ENCODE results near the gene TSPAN31.
A peak's percentile ranks its signal among the peaks of the same experiment; 100 is the strongest.
"Not testable (repeated sequence)": the region's sequence is repeated elsewhere in the genome, so short reads cannot be mapped to it uniquely, and the experiment has no call there.

The TSPAN31 gene, protein sequence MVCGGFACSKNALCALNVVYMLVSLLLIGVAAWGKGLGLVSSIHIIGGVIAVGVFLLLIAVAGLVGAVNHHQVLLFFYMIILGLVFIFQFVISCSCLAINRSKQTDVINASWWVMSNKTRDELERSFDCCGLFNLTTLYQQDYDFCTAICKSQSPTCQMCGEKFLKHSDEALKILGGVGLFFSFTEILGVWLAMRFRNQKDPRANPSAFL

DNA sequence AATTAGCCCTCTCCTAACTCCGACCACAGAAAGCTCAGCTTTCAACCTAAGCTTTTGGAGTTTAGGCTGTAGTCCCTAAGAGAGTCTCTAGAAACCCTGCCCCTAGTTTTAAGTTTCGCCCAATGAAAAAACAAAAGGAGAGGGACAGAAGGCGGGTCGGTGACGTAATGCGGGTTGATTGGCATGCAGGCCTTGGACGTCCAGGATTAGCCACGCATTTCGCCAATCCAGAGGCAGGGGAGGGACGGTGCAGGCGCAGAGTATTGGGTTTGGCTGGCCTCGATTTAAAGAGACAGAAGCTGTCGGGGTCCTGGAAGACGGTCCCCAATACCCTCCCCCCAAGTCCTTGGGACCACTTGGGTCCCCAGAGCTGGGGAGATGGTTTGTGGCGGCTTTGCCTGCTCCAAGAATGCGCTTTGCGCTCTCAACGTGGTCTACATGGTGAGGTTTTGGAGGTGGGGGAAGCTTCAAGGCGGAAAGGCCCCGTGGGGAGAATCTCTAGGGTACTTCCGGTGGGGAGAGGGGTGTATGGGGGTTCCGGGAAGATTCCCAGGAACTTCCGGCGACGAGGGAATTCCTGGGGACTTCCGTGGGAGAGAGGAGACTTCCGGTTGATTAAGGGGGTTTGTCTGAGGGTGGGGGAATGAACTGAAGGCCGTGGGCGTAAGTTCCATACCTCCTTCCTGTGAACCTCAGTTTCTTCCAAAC lies at the start of gene TSPAN31:
TSPAN31 (plus strand) TSS at position 263 of the 708 bp plus-strand sequence; CDS start at position 379, 116 bp downstream.
- peak; percentile 95 for DNase-seq

DNA sequence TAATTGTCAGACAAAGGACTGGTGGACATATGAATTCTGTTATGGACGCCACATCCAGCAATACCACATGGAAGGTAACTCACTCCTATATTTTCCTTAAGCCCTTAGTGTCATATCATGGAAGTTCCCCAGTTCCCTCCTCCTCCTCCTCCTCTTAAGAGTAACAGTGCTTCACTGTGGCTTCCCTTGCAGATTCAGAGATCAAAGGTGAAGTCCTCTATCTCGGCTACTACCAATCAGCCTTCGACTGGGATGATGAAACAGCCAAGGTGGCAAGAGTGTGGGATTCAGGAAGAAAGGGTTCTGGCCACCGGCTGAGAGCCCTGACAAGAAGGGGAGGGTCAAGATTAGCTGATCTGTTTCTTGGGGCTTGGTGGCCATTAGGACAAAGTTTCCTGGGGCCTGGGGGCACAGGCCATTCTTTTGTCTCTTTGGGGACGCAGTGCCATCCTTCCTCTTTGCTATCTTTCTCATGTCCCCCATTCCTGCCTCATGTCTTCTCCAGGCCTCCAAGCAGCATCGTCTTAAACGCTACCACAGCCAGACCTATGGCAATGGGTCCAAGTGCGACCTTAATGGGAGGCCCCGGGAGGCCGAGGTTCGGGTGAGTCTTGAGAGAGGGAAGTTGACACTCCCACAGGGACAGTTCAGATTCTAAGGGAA lies 48.9 kb upstream of the TSPAN31 start:
- no peak for DNase-seq

DNA sequence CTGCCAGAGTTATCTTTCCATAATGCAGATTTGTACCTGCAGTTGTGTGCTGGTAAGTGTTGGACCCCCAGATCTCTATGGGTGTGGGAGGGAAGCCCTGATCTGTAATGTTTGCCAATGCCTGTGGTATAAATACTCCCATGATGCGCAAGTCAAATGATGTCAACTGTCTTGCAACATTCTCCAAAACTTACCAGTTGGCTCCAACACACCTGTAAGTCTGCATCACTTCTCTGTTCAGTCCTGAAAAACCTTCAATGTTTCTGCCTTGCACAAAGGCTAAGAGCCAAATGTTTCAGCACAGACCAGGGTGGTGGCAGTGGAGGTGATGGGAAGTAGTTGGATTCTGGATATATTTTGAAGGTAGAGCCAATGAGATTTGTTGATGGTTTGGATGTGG lies 47.8 kb upstream of the TSPAN31 start:
- DNase-seq = no peak

DNA sequence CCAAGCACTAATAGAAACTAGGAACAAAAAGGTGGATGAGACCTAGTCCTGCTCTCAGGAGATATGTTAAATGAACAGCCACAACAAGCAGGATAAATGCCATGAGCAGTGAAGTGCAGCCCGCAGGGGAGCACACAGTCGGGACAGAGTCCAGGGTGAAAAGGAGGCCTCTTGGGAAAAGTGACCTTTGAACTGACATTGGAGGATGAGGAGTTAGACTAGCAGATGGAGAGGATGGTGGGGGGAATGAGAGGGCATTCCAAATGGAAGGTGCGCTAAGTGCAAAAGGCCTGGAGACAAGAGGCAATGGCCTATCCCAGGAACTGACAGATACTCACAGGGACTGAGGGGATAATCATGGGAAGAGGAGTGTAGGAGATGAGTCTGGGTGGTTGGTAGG lies 46.4 kb upstream of the TSPAN31 start:
- no peak for DNase-seq

DNA sequence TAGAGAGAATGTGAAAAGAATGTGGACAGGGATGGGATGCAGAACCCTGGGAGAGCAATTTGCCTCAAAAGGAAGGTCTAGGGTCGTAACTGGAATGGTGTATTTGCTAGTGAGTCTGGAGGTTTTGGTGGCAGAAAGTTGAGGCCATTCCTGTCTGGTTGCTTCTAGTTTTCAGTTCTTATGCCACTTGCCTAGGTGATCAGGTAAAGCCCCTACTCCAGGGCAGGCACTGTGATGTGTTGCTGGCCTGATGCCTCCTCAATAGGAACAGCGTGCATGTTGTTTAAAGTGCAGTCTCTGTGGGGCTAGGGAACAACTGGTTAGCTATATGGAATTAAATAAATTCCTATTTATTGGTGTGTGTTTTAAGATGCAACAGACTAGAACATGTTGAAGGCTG lies 44.5 kb upstream of the TSPAN31 start:
- no peak for DNase-seq

DNA sequence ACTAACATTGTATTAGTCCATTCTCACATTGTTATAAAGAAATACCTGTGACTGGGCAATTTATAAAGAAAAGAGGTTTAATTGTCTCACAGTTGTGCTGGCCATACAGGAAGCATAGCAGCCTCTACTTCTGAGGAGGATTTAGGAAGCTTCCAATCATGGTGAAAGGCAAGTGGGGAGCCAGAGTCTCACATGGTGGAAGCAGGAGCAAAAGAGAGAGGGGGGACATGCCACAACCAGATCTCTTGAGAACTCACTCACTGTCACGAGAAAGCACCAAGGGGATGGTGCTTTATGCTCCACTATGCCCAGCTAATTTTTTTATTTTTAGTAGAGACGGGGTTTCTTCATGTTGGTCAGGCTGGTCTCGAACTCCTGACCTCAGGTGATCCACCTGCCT lies 37.6 kb upstream of the TSPAN31 start:
- no peak for DNase-seq

DNA sequence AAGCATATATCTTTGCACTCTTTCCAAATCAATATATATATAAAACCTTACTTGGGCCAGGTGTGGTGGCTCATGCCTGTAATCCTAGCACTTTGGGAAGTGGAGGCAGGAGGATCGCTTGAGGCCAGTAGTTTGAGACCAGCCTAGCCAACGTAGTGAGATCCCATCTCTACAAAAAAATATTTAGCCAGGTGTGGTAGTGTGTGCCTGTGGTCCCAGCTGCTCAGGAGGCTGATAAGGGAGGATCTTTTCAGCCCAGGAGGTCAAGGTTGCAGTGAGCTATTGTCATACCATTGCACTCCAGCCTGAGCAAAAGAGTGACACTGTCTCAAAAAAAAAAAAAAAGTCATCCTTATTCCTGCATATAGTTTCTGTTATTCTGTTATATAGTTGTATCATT lies 36.5 kb upstream of the TSPAN31 start:
- no peak for DNase-seq

DNA sequence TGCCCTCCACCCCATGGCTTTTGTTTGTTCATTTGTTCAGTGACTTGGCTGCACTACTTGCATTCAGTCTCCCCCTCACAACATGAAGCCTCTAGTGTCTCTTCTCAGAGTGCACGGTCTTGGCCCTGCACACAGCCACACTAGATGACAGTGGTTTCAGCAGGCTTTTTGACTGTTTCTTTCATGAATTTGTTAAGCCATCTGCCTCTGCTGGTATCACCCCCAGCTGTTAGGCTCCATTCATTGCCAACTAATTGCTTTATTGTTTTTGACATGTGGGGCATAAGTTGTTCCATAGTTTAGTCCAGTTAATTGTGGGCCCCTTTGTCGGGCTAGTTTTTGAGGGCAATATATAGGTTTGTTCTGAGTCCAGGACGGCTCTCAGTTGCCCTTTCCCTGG lies 32.1 kb upstream of the TSPAN31 start:
- no peak for DNase-seq

DNA sequence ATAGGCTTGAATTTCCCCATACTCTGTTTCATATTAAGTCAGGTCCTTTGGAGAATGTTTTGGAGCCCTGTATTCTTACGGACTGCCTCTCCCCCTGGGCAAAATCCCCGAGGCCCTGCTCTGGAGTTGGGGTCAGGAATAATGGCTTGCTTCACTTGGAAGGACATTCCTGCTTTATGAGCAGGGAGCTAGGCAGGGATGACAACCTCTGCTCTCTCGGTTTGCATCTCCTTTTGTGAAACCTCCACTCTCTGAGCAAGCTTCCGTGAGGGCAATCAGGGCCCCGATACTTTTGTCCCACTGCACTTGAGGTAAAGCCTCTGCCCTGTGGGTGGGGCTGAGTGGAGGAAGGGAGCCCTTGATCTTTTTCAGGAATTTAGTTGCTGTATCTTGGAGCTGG lies 31.6 kb upstream of the TSPAN31 start:
- no peak for DNase-seq

DNA sequence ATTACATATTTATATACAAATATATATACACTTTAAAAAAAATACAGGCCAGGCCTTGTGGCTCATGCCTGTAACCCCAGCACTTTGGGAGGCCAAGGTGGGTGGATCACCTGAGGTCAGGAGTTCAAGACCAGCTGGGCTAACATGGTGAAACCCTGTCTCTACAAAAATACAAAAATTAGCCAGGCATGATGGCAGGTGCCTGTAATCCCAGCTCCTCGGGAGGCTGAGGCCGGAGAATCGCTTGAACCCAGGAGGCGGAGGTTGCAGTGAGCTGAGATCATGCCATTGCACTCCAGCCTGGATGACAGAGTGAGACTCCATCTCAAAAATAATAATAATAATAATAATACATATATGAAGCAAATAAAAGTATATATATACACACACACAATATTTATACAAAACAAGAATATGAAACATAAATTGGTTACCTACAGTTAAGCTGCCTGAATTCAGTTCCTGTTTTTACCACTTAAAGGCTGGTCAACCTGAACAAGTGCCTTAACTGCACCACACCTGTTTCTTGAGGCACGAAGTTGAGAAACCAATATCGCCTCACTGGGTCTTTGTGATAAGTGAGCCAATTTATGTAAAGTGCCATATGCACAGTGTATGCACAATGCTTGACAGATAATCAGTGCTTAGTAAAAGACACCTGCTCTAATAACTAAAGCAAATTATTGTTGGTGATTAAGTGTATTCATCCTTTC lies 29.6 kb upstream of the TSPAN31 start:
- DNase-seq = not testable (repeated sequence)

DNA sequence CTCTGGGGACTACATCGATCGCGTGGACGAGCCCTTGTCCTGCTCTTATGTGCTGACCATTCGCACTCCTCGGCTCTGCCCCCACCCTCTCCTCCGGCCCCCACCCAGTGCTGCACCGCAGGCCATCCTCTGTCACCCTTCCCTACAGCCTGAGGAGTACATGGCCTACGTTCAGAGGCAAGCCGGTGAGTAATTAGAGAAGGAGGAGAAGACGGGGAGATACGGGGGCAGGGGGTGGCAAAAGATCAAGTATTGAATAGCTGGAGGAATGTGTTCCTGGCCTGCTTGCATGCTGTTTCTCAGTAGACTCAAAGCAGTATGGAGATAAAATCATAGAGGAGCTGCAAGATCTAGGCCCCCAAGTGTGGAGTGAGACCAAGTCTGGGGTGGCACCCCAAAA lies 29.1 kb upstream of the TSPAN31 start:
- no peak for DNase-seq

DNA sequence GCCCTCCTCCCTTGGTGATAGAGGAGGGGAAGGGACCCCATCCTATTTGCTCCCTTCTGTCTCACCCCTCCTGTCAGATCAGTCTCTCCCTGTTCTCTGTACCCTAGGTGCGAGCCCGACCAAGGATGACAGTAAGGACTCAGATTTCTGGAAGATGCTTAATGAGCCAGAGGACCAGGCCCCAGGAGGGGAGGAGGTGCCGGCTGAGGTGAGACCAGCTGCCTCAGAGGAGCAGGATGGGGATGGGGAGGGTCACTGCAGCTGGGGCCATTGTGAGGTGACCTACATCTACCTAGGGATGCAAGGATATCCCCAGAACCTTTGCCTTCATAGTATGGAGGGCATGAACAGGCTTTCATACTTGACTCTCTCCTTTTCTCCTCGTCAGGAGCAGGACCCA lies 28.5 kb upstream of the TSPAN31 start:
- DNase-seq = no peak

DNA sequence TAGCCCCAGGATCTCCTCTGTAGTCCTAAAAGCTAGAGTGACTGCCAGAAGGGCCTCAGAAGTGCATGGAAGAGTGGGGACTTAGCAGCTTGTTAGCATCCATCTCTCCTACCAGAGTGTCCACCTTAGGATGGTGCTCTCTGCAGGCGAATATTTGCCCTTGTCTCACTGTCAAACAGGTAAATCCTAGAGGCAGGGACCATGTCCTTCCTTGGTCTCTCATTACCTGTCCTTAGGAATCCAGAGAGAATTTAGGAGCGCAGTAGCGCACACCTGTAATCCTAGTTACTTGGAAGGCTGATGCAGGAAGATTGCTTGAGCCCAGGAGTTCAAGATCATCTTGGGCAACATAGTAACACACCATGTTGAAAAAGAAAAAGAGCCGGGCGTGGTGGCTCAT lies 27.7 kb upstream of the TSPAN31 start:
- DNase-seq = no peak

DNA sequence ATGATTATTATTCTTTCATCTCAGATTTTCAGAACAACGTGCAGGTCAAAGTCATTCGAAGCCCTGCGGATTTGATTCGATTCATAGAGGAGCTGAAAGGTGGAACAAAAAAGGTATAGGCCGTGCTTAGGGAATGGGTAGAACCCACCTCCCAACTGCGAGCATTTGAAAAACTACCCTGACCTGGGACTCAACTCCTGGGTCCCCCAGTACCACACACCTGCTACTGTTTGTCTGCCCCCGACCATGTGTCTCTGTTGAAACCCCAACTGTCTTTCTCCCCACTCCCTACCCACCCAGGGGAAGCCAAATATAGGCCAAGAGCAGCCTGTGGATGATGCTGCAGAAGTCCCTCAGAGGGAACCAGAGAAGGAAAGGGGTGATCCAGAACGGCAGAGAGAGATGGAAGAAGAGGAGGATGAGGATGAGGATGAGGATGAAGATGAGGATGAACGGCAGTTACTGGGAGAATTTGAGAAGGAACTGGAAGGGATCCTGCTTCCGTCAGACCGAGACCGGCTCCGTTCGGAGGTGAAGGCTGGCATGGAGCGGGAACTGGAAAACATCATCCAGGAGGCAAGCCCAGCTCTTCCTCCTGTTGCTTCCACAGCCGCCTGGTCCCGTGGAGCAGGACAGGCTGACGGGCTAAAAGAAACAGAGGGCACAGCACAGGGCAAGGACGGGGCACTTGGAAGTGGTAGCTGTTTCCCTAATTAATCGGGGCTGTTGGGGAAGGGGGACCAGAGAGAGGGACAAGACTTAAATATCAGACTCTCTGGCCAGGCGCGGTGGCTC lies 26.8 kb upstream of the TSPAN31 start:
- DNase-seq = no peak

DNA sequence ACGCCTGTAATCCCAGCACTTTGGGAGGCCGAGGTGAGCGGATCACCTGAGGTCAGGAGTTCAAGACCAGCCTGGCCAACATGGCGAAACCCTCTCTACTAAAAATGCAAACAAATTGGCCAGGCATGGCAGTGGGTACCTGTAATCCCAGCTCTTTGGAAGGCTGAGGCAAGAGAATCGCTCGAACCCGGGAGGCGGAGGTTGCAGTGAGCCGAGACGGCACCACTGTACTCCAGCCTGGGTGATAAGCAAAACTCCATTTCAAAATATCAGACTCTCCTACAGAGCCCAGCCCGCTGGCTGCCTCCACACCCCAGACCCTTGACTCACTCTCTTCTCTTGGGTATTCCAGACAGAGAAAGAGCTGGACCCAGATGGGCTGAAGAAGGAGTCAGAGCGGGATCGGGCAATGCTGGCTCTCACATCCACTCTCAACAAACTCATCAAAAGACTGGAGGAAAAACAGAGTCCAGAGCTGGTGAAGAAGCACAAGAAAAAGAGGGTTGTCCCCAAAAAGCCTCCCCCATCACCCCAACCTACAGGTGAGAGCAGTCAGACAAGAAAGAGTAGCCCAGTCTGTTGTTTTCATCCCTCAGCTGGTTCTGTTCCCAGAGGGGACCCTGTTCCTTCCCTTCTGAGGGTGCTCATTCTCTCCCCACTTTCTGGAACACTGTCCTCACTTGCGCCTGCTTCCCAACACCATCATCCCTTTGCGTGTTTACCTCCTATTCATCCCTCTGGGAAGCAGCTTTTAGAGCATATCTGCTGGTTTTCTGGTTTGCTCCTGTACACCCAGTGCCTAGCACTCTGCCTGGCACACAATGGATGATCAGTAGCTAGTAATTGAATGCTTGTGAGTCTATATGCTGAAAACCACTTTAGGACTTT lies 26.0 kb upstream of the TSPAN31 start:
- no peak for DNase-seq

DNA sequence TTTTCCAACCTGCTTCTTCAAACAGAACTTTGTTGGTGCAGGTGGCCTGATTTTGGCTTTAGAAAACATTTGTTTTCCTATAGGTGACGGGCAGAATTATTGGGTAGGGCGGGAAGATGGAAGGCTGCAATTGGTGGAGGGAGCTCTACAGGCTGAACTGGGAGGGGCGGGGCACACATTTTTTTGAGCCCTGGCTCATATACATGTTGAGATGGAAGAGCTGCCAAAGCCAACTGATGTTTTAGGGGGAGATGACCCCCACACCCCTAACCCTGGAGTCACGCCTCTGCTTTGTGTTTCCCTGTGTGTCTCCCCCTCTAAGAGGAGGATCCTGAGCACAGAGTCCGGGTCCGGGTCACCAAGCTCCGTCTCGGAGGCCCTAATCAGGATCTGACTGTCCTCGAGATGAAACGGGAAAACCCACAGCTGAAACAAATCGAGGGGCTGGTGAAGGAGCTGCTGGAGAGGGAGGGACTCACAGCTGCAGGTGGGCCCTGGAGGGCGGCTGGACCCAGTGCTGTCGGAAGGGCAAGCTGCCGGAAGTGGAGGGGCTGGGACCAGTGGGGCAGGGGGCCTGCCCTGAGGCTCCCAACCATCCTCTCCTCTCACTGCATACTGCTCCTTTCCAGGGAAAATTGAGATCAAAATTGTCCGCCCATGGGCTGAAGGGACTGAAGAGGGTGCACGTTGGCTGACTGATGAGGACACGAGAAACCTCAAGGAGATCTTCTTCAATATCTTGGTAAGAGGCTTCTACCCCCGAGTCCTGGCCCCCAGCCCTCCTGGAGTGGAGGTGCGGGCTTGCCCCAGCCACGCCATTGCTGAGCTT lies 24.8 kb upstream of the TSPAN31 start:
- no peak for DNase-seq

DNA sequence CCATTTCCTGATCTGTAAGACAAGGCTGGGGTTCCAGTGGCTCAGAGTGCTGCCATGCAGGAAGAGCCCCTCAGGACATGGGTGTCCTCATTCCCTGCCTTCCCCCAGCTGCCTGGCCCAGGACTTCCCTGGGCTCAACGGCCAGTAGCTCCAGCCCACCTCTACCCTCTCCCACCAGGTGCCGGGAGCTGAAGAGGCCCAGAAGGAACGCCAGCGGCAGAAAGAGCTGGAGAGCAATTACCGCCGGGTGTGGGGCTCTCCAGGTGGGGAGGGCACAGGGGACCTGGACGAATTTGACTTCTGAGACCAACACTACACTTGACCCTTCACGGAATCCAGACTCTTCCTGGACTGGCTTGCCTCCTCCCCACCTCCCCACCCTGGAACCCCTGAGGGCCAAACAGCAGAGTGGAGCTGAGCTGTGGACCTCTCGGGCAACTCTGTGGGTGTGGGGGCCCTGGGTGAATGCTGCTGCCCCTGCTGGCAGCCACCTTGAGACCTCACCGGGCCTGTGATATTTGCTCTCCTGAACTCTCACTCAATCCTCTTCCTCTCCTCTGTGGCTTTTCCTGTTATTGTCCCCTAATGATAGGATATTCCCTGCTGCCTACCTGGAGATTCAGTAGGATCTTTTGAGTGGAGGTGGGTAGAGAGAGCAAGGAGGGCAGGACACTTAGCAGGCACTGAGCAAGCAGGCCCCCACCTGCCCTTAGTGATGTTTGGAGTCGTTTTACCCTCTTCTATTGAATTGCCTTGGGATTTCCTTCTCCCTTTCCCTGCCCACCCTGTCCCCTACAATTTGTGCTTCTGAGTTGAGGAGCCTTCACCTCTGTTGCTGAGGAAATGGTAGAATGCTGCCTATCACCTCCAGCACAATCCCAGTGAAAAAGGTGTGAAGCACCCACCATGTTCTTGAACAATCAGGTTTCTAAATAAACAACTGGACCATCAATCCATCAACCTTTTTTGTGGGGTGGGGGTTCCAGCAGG lies 23.9 kb upstream of the TSPAN31 start:
- no peak for DNase-seq

DNA sequence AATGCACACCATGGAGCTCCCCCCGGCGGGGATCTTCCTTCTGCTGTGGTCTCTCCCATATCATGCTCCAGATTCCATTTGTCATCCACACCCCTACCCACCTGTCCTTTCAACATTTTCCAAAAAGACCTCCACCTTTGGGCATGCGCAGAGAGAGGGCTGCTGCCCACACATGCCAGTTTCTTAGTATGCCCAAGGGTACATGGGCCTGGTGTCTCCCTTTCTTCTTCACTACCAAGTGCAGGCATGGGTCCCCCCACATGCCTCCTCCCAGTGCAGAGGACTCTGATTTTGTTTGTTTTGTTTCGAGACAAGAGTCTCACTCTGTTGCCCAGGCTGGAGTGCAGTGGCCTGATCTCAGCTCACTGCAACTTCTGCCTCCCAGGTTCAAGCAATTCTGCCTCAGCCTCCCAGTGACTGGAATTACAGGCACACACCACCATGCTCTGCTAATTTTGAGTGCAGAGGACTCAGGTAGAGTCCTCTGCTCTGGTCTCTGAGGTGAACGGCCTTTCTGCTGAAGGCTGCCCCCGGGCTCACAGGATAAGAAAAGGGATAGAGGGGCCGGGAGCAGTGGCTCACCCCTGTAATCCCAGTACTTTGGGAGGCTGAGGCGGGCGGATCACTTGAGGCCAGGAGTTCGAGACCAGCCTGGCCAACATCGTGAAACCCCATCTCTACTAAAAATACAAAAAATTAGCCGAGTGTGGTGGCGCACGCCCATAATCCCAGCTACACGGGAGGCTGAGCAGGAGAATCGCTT lies 22.8 kb upstream of the TSPAN31 start:
- DNase-seq = not testable (repeated sequence)

All from activated naive CD4-positive, alpha-beta T cell treated with anti-CD3 and anti-CD28 coated beads, Interleukin-2, amount 50 U/mL, for 16 hours (primary cell).